Body of pancreas (tissue), 4 donors: ENCODE results near the gene STIM1.

Experiments used
- POLR2A ChIP-seq, 3 donors: fragments of 450-650 bp; IDR thresholded peaks; one replicate each; pipeline ENCODE4 v1.6.1; 2016; ENCODE audit warnings: antibody characterized with exemption in 3 of 3, mild to moderate bottlenecking in 2 of 3
- TF ChIP-seq, protein P1 (sequence below), 7 experiments: fragments of 450-650 bp in 4 of 7; fragments of 200-600 bp in 3 of 7; sonication (generic) in 3 of 7; IDR thresholded peaks; one replicate each; pipeline ENCODE4 v1.5.1; 2016 to 2019; ENCODE audit warnings: antibody characterized with exemption in 7 of 7

DNA sequence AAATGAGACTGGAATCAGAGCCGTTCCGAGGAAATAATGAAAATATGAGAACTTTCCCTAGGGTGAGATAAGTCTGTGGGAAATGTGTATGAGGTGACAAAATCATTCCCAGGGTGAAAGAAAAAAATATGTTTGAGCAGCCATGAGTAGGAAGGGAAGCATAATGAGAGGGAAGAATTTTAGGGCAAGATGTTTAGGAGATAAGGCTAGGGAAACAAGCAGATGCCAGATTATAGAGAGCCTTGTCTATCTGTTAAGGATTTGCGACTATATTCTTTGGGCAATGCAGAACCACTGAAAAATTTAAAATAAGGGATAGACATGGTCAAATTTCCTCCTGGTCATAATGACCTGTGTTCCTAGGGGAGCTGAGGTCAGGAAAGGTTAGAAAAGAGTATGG lies 54.4 kb downstream of the STIM1 start:
- TF ChIP-seq, protein P1, sequence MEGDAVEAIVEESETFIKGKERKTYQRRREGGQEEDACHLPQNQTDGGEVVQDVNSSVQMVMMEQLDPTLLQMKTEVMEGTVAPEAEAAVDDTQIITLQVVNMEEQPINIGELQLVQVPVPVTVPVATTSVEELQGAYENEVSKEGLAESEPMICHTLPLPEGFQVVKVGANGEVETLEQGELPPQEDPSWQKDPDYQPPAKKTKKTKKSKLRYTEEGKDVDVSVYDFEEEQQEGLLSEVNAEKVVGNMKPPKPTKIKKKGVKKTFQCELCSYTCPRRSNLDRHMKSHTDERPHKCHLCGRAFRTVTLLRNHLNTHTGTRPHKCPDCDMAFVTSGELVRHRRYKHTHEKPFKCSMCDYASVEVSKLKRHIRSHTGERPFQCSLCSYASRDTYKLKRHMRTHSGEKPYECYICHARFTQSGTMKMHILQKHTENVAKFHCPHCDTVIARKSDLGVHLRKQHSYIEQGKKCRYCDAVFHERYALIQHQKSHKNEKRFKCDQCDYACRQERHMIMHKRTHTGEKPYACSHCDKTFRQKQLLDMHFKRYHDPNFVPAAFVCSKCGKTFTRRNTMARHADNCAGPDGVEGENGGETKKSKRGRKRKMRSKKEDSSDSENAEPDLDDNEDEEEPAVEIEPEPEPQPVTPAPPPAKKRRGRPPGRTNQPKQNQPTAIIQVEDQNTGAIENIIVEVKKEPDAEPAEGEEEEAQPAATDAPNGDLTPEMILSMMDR (IDR thresholded peaks at IDR 0.05): no peak
- TF ChIP-seq POLR2A (IDR thresholded peaks at IDR 0.05): no peak
